ENCODE data around the gene WDR20.

Gene WDR20

GRCh38 chr14:102202944-102203343 is 63.2 kb downstream of the WDR20 start:
- Histone ChIP-seq H3K36me3 (ENCODE audit: control insufficient read depth, insufficient read depth, low read length) (peaks cover 8% of the 10 kb centered on the region), H3K4me1 (ENCODE audit: control insufficient read depth, insufficient read depth, low read length) (no peaks in the 10 kb centered on the region)

GRCh38 chr14:102203382-102203781 is 63.7 kb downstream of the WDR20 start:
- H3K4me3 ChIP-seq (ENCODE audit: low read depth, low read length) = no peak overlapping the region
- peaks cover 6% of the 10 kb centered on the region for H3K36me3 ChIP-seq (ENCODE audit: control insufficient read depth, insufficient read depth, low read length)
- H3K9ac ChIP-seq (ENCODE audit: low read depth, low read length) = peak overlapping the region; percentile 12
- no peaks in the 10 kb centered on the region for H3K9me3 ChIP-seq (ENCODE audit: control insufficient read depth, insufficient read depth, low read length)
- H3K4me1 ChIP-seq (ENCODE audit: control insufficient read depth, insufficient read depth, low read length) = no peaks in the 10 kb centered on the region
- no peaks in the 10 kb centered on the region for H3K27me3 ChIP-seq (ENCODE audit: control insufficient read depth, insufficient read depth, low read length)

More at GRCh38 chr14:102202944-102203343, 63.2 kb downstream of the WDR20 start:
- Histone ChIP-seq H3K9ac (ENCODE audit: low read depth, low read length) (no peak overlapping the region), H3K9me3 (ENCODE audit: control insufficient read depth, insufficient read depth, low read length) (no peaks in the 10 kb centered on the region), H3K4me3 (ENCODE audit: low read depth, low read length) (no peak overlapping the region), H3K27me3 (ENCODE audit: control insufficient read depth, insufficient read depth, low read length) (no peaks in the 10 kb centered on the region)

- H3K9ac ChIP-seq (ENCODE audit: low read depth, low read length) = no peak overlapping the region
- H3K27me3 ChIP-seq (ENCODE audit: control insufficient read depth, insufficient read depth, low read length) = no peaks in the 10 kb centered on the region
- H3K9me3 ChIP-seq (ENCODE audit: control insufficient read depth, insufficient read depth, low read length) = no peaks in the 10 kb centered on the region
- peaks cover 4% of the 10 kb centered on the region for H3K36me3 ChIP-seq (ENCODE audit: control insufficient read depth, insufficient read depth, low read length)
- peaks cover 2% of the 10 kb centered on the region for H3K4me1 ChIP-seq (ENCODE audit: control insufficient read depth, insufficient read depth, low read length)
- no peak overlapping the region for H3K4me3 ChIP-seq (ENCODE audit: low read depth, low read length)
Measured at GRCh38 chr14:102205560-102205959, 65.9 kb downstream of the WDR20 start.

GRCh38 chr14:102206918-102207317 is 67.2 kb downstream of the WDR20 start:
- no peaks in the 10 kb centered on the region for H3K9me3 ChIP-seq (ENCODE audit: control insufficient read depth, insufficient read depth, low read length)
- H3K36me3 ChIP-seq (ENCODE audit: control insufficient read depth, insufficient read depth, low read length) = peaks cover 7% of the 10 kb centered on the region
- no peaks in the 10 kb centered on the region for H3K27me3 ChIP-seq (ENCODE audit: control insufficient read depth, insufficient read depth, low read length)
- H3K4me1 ChIP-seq (ENCODE audit: control insufficient read depth, insufficient read depth, low read length) = peaks cover 7% of the 10 kb centered on the region
- H3K9ac ChIP-seq (ENCODE audit: low read depth, low read length) = peak overlapping the region; percentile 37
- no peak overlapping the region for H3K4me3 ChIP-seq (ENCODE audit: low read depth, low read length)

- Histone ChIP-seq H3K27me3 (ENCODE audit: control insufficient read depth, insufficient read depth, low read length) (no peaks in the 10 kb centered on the region), H3K36me3 (ENCODE audit: control insufficient read depth, insufficient read depth, low read length) (peaks cover 7% of the 10 kb centered on the region), H3K4me1 (ENCODE audit: control insufficient read depth, insufficient read depth, low read length) (peaks cover 7% of the 10 kb centered on the region)
Measured at GRCh38 chr14:102207831-102208365, 68.2 kb downstream of the WDR20 start.

GRCh38 chr14:102208741-102209140 is 69.0 kb downstream of the WDR20 start:
- H3K9ac ChIP-seq (ENCODE audit: low read depth, low read length) = no peak overlapping the region
- no peak overlapping the region for H3K4me3 ChIP-seq (ENCODE audit: low read depth, low read length)
- peaks cover 7% of the 10 kb centered on the region for H3K36me3 ChIP-seq (ENCODE audit: control insufficient read depth, insufficient read depth, low read length)
- no peaks in the 10 kb centered on the region for H3K9me3 ChIP-seq (ENCODE audit: control insufficient read depth, insufficient read depth, low read length)
- H3K27me3 ChIP-seq (ENCODE audit: control insufficient read depth, insufficient read depth, low read length) = no peaks in the 10 kb centered on the region
- peaks cover 7% of the 10 kb centered on the region for H3K4me1 ChIP-seq (ENCODE audit: control insufficient read depth, insufficient read depth, low read length)

More at GRCh38 chr14:102207831-102208365, 68.2 kb downstream of the WDR20 start:
- Histone ChIP-seq H3K4me3 (ENCODE audit: low read depth, low read length) (no peak overlapping the region), H3K9ac (ENCODE audit: low read depth, low read length) (no peak overlapping the region), H3K9me3 (ENCODE audit: control insufficient read depth, insufficient read depth, low read length) (no peaks in the 10 kb centered on the region)

GRCh38 chr14:102209224-102209966 is 69.7 kb downstream of the WDR20 start:
- Histone ChIP-seq H3K9ac (ENCODE audit: low read depth, low read length) (no peak overlapping the region), H3K9me3 (ENCODE audit: control insufficient read depth, insufficient read depth, low read length) (no peaks in the 10 kb centered on the region), H3K4me1 (ENCODE audit: control insufficient read depth, insufficient read depth, low read length) (peaks cover 7% of the 10 kb centered on the region), H3K36me3 (ENCODE audit: control insufficient read depth, insufficient read depth, low read length) (peaks cover 7% of the 10 kb centered on the region), H3K27me3 (ENCODE audit: control insufficient read depth, insufficient read depth, low read length) (no peaks in the 10 kb centered on the region), H3K4me3 (ENCODE audit: low read depth, low read length) (no peak overlapping the region)

GRCh38 chr14:102210421-102211042 is 70.8 kb downstream of the WDR20 start:
- H3K4me3 ChIP-seq (ENCODE audit: low read depth, low read length) = peak overlapping the region; percentile 16
- H3K36me3 ChIP-seq (ENCODE audit: control insufficient read depth, insufficient read depth, low read length) = peaks cover 3% of the 10 kb centered on the region
- H3K9ac ChIP-seq (ENCODE audit: low read depth, low read length) = peak overlapping the region; percentile 50
- H3K27me3 ChIP-seq (ENCODE audit: control insufficient read depth, insufficient read depth, low read length) = no peaks in the 10 kb centered on the region
- H3K4me1 ChIP-seq (ENCODE audit: control insufficient read depth, insufficient read depth, low read length) = peaks cover 7% of the 10 kb centered on the region
- no peaks in the 10 kb centered on the region for H3K9me3 ChIP-seq (ENCODE audit: control insufficient read depth, insufficient read depth, low read length)

- Histone ChIP-seq H3K9me3 (ENCODE audit: control insufficient read depth, insufficient read depth, low read length) (no peaks in the 10 kb centered on the region), H3K36me3 (ENCODE audit: control insufficient read depth, insufficient read depth, low read length) (peaks cover 6% of the 10 kb centered on the region), H3K27me3 (ENCODE audit: control insufficient read depth, insufficient read depth, low read length) (no peaks in the 10 kb centered on the region), H3K9ac (ENCODE audit: low read depth, low read length) (no peak overlapping the region), H3K4me3 (ENCODE audit: low read depth, low read length) (no peak overlapping the region), H3K4me1 (ENCODE audit: control insufficient read depth, insufficient read depth, low read length) (peaks cover 7% of the 10 kb centered on the region)
Measured at GRCh38 chr14:102211240-102211639, 71.5 kb downstream of the WDR20 start.

- Histone ChIP-seq H3K27me3 (ENCODE audit: control insufficient read depth, insufficient read depth, low read length) (no peaks in the 10 kb centered on the region), H3K36me3 (ENCODE audit: control insufficient read depth, insufficient read depth, low read length) (peaks cover 8% of the 10 kb centered on the region), H3K9me3 (ENCODE audit: control insufficient read depth, insufficient read depth, low read length) (no peaks in the 10 kb centered on the region), H3K4me3 (ENCODE audit: low read depth, low read length) (no peak overlapping the region), H3K4me1 (ENCODE audit: control insufficient read depth, insufficient read depth, low read length) (peaks cover 7% of the 10 kb centered on the region), H3K9ac (ENCODE audit: low read depth, low read length) (no peak overlapping the region)
Measured at GRCh38 chr14:102212356-102212755, 72.7 kb downstream of the WDR20 start.

- Histone ChIP-seq H3K4me1 (ENCODE audit: control insufficient read depth, insufficient read depth, low read length) (peaks cover 7% of the 10 kb centered on the region), H3K36me3 (ENCODE audit: control insufficient read depth, insufficient read depth, low read length) (peaks cover 8% of the 10 kb centered on the region), H3K4me3 (ENCODE audit: low read depth, low read length) (no peak overlapping the region), H3K9me3 (ENCODE audit: control insufficient read depth, insufficient read depth, low read length) (no peaks in the 10 kb centered on the region), H3K9ac (ENCODE audit: low read depth, low read length) (no peak overlapping the region), H3K27me3 (ENCODE audit: control insufficient read depth, insufficient read depth, low read length) (no peaks in the 10 kb centered on the region)
Measured at GRCh38 chr14:102212845-102213244, 73.1 kb downstream of the WDR20 start.

GRCh38 chr14:102213470-102213869 is 73.8 kb downstream of the WDR20 start:
- no peak overlapping the region for H3K9ac ChIP-seq (ENCODE audit: low read depth, low read length)
- peaks cover 7% of the 10 kb centered on the region for H3K4me1 ChIP-seq (ENCODE audit: control insufficient read depth, insufficient read depth, low read length)
- H3K27me3 ChIP-seq (ENCODE audit: control insufficient read depth, insufficient read depth, low read length) = no peaks in the 10 kb centered on the region
- H3K36me3 ChIP-seq (ENCODE audit: control insufficient read depth, insufficient read depth, low read length) = peaks cover 8% of the 10 kb centered on the region
- H3K4me3 ChIP-seq (ENCODE audit: low read depth, low read length) = no peak overlapping the region
- no peaks in the 10 kb centered on the region for H3K9me3 ChIP-seq (ENCODE audit: control insufficient read depth, insufficient read depth, low read length)
